SK-N-SH (cell line): ENCODE results near the gene PDZD2. TPM values are rescaled to one million over a fixed set of nuclear protein-coding genes. Genes with fewer than 3 reads are reported as not detected.

Source experiments
- CTCF ChIA-PET: fragments of 300-600, 350-600 bp; formaldehyde crosslinking; extraction: SDS; loops from one replicate; lab custom pipeline; 2021; lab: Yijun Ruan, JAX
- POLR2A ChIA-PET: fragments of 350-600 bp; sonication (Branson Sonifier 250); formaldehyde crosslinking; extraction: SDS; loops from one replicate; lab custom pipeline; 2020; ENCODE audit warnings: antibody characterized with exemption, inconsistent platforms; lab: Yijun Ruan, JAX
- DNase-seq: peaks from one replicate; pipeline ENCODE4 v3.0.0; 2012
- H2AFZ ChIP-seq: fragments of 200-600 bp; sonication (generic); 2 replicates; pipeline ENCODE4 v1.8.1; 2016; ENCODE audit warnings: antibody characterized with exemption, mild to moderate bottlenecking, low read depth
- H3F3A ChIP-seq: fragments of 200-600 bp; sonication (generic); replicated peaks from 2 replicates; pipeline ENCODE3; 2016; ENCODE audit warnings: antibody characterized with exemption, mild to moderate bottlenecking; ENCODE audit not compliant: insufficient read depth
- H3K27ac ChIP-seq, 2 experiments: fragments of 200-500 bp in 1 of 2; fragments of 200-600 bp in 1 of 2; sonication (Bioruptor generic) in 1 of 2; sonication (generic), shearing (Covaris generic) in 1 of 2; 2 replicates each; pipeline versions ENCODE4 v1.5.1 to v1.6.1; 2014 to 2016; ENCODE audit warnings: low read depth in 2 of 2, inconsistent platforms in 1 of 2, low read length in 1 of 2, mild to moderate bottlenecking in 1 of 2, mixed read lengths in 1 of 2
- H3K27me3 ChIP-seq: fragments of 200-600 bp; sonication (generic), shearing (Covaris generic); 2 replicates; pipeline ENCODE4 v1.6.1; 2016; ENCODE audit warnings: mixed run types; ENCODE audit not compliant: insufficient read depth
- H3K36me3 ChIP-seq, 2 experiments: fragments of 200-500 bp in 1 of 2; fragments of 200-600 bp in 1 of 2; sonication (Bioruptor generic) in 1 of 2; sonication (generic) in 1 of 2; replicated peaks in 1 of 2; 2 replicates each; pipeline versions ENCODE3 to v1.5.1; 2014 to 2016; ENCODE audit warnings: low read length in 1 of 2, mild to moderate bottlenecking in 1 of 2; ENCODE audit not compliant: insufficient read depth in 2 of 2, control insufficient read depth in 1 of 2
- H3K4me1 ChIP-seq, 2 experiments: fragments of 200-500 bp in 1 of 2; fragments of 200-600 bp in 1 of 2; sonication (Bioruptor generic) in 1 of 2; sonication (generic), shearing (Covaris generic) in 1 of 2; 2 replicates each; pipeline versions ENCODE4 v1.5.1 to v1.6.1; 2014 to 2016; ENCODE audit warnings: low read depth in 1 of 2, low read length in 1 of 2, mixed run types in 1 of 2; ENCODE audit not compliant: insufficient read depth in 2 of 2, control insufficient read depth in 1 of 2
- H3K4me2 ChIP-seq: fragments of 200-600 bp; sonication (generic), shearing (Covaris generic); 2 replicates; pipeline ENCODE4 v1.6.1; 2017; ENCODE audit warnings: mixed run types
- H3K4me3 ChIP-seq, 2 experiments: fragments of 200-500 bp in 1 of 2; fragments of 200-600 bp in 1 of 2; sonication (Bioruptor generic) in 1 of 2; sonication (generic), shearing (Covaris generic) in 1 of 2; 2 replicates each; pipeline versions ENCODE4 v1.5.1 to v1.8.1; 2014 to 2016; ENCODE audit warnings: low read depth in 2 of 2, inconsistent platforms in 1 of 2, low read length in 1 of 2, mild to moderate bottlenecking in 1 of 2, mixed read lengths in 1 of 2, moderate library complexity in 1 of 2
- H3K79me2 ChIP-seq: fragments of 200-600 bp; sonication (generic); 2 replicates; pipeline ENCODE4 v1.8.1; 2017; ENCODE audit warnings: mild to moderate bottlenecking; ENCODE audit not compliant: insufficient read depth
- H3K9ac ChIP-seq: fragments of 200-600 bp; sonication (generic); 2 replicates; pipeline ENCODE4 v1.6.1; 2017; ENCODE audit warnings: mixed run types
- H3K9me2 ChIP-seq: fragments of 200-600 bp; sonication (generic); 2 replicates; pipeline ENCODE4 v1.6.1; 2017; ENCODE audit warnings: mixed run types
- H3K9me3 ChIP-seq: fragments of 200-600 bp; sonication (generic); 2 replicates; pipeline ENCODE4 v1.6.1; 2017; ENCODE audit warnings: mixed run types, mild to moderate bottlenecking, moderate library complexity
- H4K20me1 ChIP-seq: fragments of 200-600 bp; sonication (generic); 2 replicates; pipeline ENCODE4 v1.6.1; 2017; ENCODE audit warnings: mild to moderate bottlenecking, mixed run types; ENCODE audit not compliant: insufficient read depth
- CHD2 ChIP-seq: fragments of 150-350 bp; IDR thresholded peaks from 2 replicates; pipeline ENCODE4 v1.6.1; 2018; ENCODE audit warnings: low read length; ENCODE audit not compliant: partially characterized antibody
- EP300 ChIP-seq, 2 experiments: IDR thresholded peaks; 2 replicates each; pipeline versions ENCODE4 v1.4.0 to v1.6.1; 2012; ENCODE audit warnings: borderline replicate concordance in 1 of 2, low read depth in 1 of 2, low read length in 1 of 2
- EZH2phosphoT487 ChIP-seq: fragments of 200-600 bp; sonication (generic); IDR thresholded peaks from 2 replicates; pipeline ENCODE4 v1.6.1; 2017; ENCODE audit warnings: low read depth, mixed run types, mild to moderate bottlenecking, antibody characterized with exemption, moderate library complexity, borderline replicate concordance
- FOSL2 ChIP-seq: IDR thresholded peaks from 2 replicates; pipeline ENCODE4 v1.4.0; 2012; ENCODE audit warnings: low read depth, mild to moderate bottlenecking, moderate library complexity, borderline replicate concordance
- FOXJ3 ChIP-seq: sonication (generic); formaldehyde crosslinking; IDR thresholded peaks from 2 replicates; pipeline ENCODE4 v1.5.1; 2020; ENCODE audit warnings: mild to moderate bottlenecking, missing genetic modification reagents
- FOXM1 ChIP-seq: IDR thresholded peaks from 2 replicates; pipeline ENCODE4 v1.4.0; 2012; ENCODE audit warnings: low read depth, mild to moderate bottlenecking
- GATA2 ChIP-seq: sonication (generic); formaldehyde crosslinking; IDR thresholded peaks from 2 replicates; pipeline ENCODE4 v1.5.0; 2020; ENCODE audit warnings: mild to moderate bottlenecking, missing genetic modification reagents
- MEF2A ChIP-seq: IDR thresholded peaks from 2 replicates; pipeline ENCODE4 v1.4.0; 2012; ENCODE audit warnings: low read depth, borderline replicate concordance
- MXI1 ChIP-seq: IDR thresholded peaks from 2 replicates; pipeline ENCODE4 v1.6.1; 2012; ENCODE audit warnings: mild to moderate bottlenecking, low read depth, low read length, improper control_type of control experiment
- NRF1 ChIP-seq: IDR thresholded peaks from 2 replicates; pipeline ENCODE4 v1.6.1; 2012; ENCODE audit warnings: low read depth, mild to moderate bottlenecking, low read length
- RCOR1 ChIP-seq: fragments of 150-350 bp; IDR thresholded peaks from 2 replicates; pipeline ENCODE4 v1.6.1; 2017; ENCODE audit warnings: antibody characterized with exemption, low read length
- RXRA ChIP-seq: IDR thresholded peaks from 2 replicates; pipeline ENCODE4 v1.4.0; 2012; ENCODE audit warnings: low read depth, mild to moderate bottlenecking, borderline replicate concordance
- SIN3A ChIP-seq: IDR thresholded peaks from 2 replicates; pipeline ENCODE4 v1.6.1; 2012; ENCODE audit warnings: low read depth, mild to moderate bottlenecking, low read length, moderate library complexity, borderline replicate concordance
- TAF1 ChIP-seq: IDR thresholded peaks from 2 replicates; pipeline ENCODE4 v1.6.1; 2012; ENCODE audit warnings: low read depth, mild to moderate bottlenecking, low read length, moderate library complexity, borderline replicate concordance
- TCF12 ChIP-seq: IDR thresholded peaks from 2 replicates; pipeline ENCODE4 v1.4.0; 2012
- TEAD4 ChIP-seq: IDR thresholded peaks from 2 replicates; pipeline ENCODE4 v1.4.0; 2012; ENCODE audit warnings: mild to moderate bottlenecking, borderline replicate concordance; ENCODE audit not compliant: insufficient read depth
- USF2 ChIP-seq: fragments of 150-350 bp; IDR thresholded peaks from 2 replicates; pipeline ENCODE4 v1.6.1; 2017; ENCODE audit warnings: antibody characterized with exemption, low read length, low read depth, borderline replicate concordance
- YY1 ChIP-seq: IDR thresholded peaks from 2 replicates; pipeline ENCODE4 v1.4.0; 2012; ENCODE audit warnings: low read depth, mild to moderate bottlenecking
- WGBS: methylation state at CpG from one replicate; pipeline ENCODE4 v1.1.6; 2017; ENCODE audit warnings: low lambda C conversion rate; 5-methylcytosine and 5-hydroxymethylcytosine counted together
- polyA plus RNA-seq, 3 experiments: library from polyadenylated mRNA; depleted of rRNA; stranded (reverse); fragments of >200 nt; gene quantifications; 2 replicates each; pipeline ENCODE4 v1.2.3, GENCODE V29; 2012

PDZD2 gene
- polyA plus RNA-seq, 1 of the 3 experiments (the other 2 are of a cell fraction), result 0.13 TPM

GRCh38 chr5:32021771-32022170 lies 382.8 kb downstream of the PDZD2 start:
- no peaks in the 10 kb centered on the region for H3K9me3 ChIP-seq
- H3K27me3 ChIP-seq, result no peaks in the 10 kb centered on the region; the same call in 1 of the 2 replicates
- H3K79me2 ChIP-seq, result no peaks in the 10 kb centered on the region
- TF ChIP-seq TEAD4 (no peak), FOXJ3 (CRISPR knock-in tag) (0 out of 2 replicates have a peak, but pooled peaks have one; percentile 26), MEF2A (no peak), SIN3A (no peak), CHD2 (peak; percentile 81), FOSL2 (no peak), RCOR1 (peak; percentile 85), GATA2 (CRISPR knock-in tag) (peak; percentile 58), EZH2phosphoT487 (no peak), NRF1 (no peak), USF2 (no peak), EP300 (IDR thresholded peaks at IDR 0.05; ENCODE audit: borderline replicate concordance in 1 of 2, low read depth in 1 of 2, low read length in 1 of 2) (peak in 1 of 2 experiments; percentile 70; a peak in 1 of 4 replicates), MXI1 (peak; percentile 46; the same call in 1 of the 2 replicates), RXRA (no peak)
- H2AFZ ChIP-seq, result no peak overlapping the region
- ChIA-PET CTCF (interaction anchor here (0.6 to 1.0 kb wide), 2 partner anchors 71 to 197 kb away, joined by 3 to 4 read pairs; no protein-coding TSS in a partner anchor), POLR2A (no interaction called here)
- no peaks in the 10 kb centered on the region for H3K36me3 ChIP-seq
- H4K20me1 ChIP-seq, result no peaks in the 10 kb centered on the region
- DNase-seq, result peak; percentile 55
- 46% methylated on average over 3 of the region's 3 CpGs for WGBS
- peaks cover 0 to 6% of the 10 kb centered on the region in 2 experiments; a peak in 1 of 4 replicates for H3K4me1 ChIP-seq
- H3K9ac ChIP-seq, result no peak overlapping the region
- H3K4me2 ChIP-seq, result no peak overlapping the region
- no peak overlapping the region; a peak in 1 of 4 replicates for H3K27ac ChIP-seq
- no peaks in the 10 kb centered on the region for H3K9me2 ChIP-seq
- no peak overlapping the region for H3K4me3 ChIP-seq
- no peaks in the 10 kb centered on the region for H3F3A ChIP-seq

GRCh38 chr5:32022638-32023037 lies 383.7 kb downstream of the PDZD2 start:
- H3K4me3 ChIP-seq, result no peak overlapping the region
- no peaks in the 10 kb centered on the region for H4K20me1 ChIP-seq
- no peaks in the 10 kb centered on the region for H3K36me3 ChIP-seq
- H3K79me2 ChIP-seq, result no peaks in the 10 kb centered on the region
- ChIA-PET CTCF (no interaction called here), POLR2A (no interaction called here)
- WGBS, result 80% methylated on average over 2 of the region's 2 CpGs
- H3K9me3 ChIP-seq, result no peaks in the 10 kb centered on the region
- H3K27me3 ChIP-seq, result no peaks in the 10 kb centered on the region; the same call in 1 of the 2 replicates
- no peak overlapping the region for H3K4me2 ChIP-seq
- H3F3A ChIP-seq, result no peaks in the 10 kb centered on the region
- H3K9ac ChIP-seq, result no peak overlapping the region
- H3K9me2 ChIP-seq, result no peaks in the 10 kb centered on the region
- H2AFZ ChIP-seq, result no peak overlapping the region
- DNase-seq, result no peak
- TF ChIP-seq TCF12 (no peak), USF2 (no peak), RXRA (no peak), TEAD4 (no peak), FOXM1 (no peak), YY1 (no peak), EZH2phosphoT487 (no peak), FOXJ3 (CRISPR knock-in tag) (no peak), RCOR1 (no peak), TAF1 (no peak)
- H3K27ac ChIP-seq, result no peak overlapping the region
- peaks cover 3 to 6% of the 10 kb centered on the region in 2 experiments; a peak in 2 of 4 replicates for H3K4me1 ChIP-seq
